Measurements from ENCODE around the gene AURKAIP1. TPM values are rescaled to one million over a fixed set of nuclear protein-coding genes. Genes with fewer than 3 reads are reported as not detected.
A peak's percentile ranks its signal among the peaks of the same experiment; 100 is the strongest.

Gene AURKAIP1
- polyA plus RNA-seq, 1 of the 3 experiments (the other 2 are of a cell fraction) = 214 TPM

- WGBS (ENCODE audit: low lambda C conversion rate) = 84% methylated on average over 13 of the region's 14 CpGs
- CTCF ChIA-PET = interaction anchor here (1.6 kb wide), 1 partner anchor 35 kb away, joined by 3 read pairs; the partner anchor contains the start of gene CCNL2
Observed at GRCh38 chr1:1364266-1364665, 10.7 kb downstream of the AURKAIP1 start.

DNA sequence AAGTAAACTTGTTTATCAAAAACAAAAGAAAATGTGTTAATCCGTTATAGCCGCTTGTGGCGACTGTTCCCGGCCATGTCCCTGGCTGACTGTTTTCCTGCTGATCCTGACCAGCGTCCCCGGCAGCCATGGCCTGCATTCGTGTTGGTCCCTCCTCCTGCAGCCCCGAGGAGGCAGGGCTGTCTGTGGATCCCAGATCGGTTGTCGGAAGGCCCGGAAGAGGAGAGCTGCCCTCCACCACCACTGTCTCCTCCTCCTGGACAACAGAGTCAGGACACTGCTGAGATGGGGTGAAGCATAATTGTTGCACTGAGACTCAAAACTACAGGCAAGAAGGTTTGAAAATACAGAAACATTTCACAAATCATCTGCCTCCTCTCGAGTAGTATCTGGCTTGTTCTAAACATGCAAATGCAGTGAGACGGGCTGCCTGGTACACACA, 13.0 kb downstream of the AURKAIP1 start:
- no peak overlapping the region for H3K4me3 ChIP-seq (ENCODE audit: low read depth in 2 of 2, low read length in 1 of 2)
- H3K9ac ChIP-seq = no peak overlapping the region
- 71% methylated on average over 12 of the region's 13 CpGs for WGBS (ENCODE audit: low lambda C conversion rate)
- H3K9me3 ChIP-seq = no peaks in the 10 kb centered on the region
- H4K20me1 ChIP-seq (ENCODE audit: insufficient read depth) = no peaks in the 10 kb centered on the region
- no peaks in the 10 kb centered on the region for H3K36me3 ChIP-seq (replicated peaks in 1 of 2; ENCODE audit: control insufficient read depth in 1 of 2, insufficient read depth in 2 of 2, low read length in 1 of 2)
- DNase-seq = no peak
- no peaks in the 10 kb centered on the region for H3K9me2 ChIP-seq
- CTCF ChIA-PET = interaction anchor here (2.0 kb wide), 1 partner anchor 10 kb away, joined by 11 read pairs; no protein-coding TSS in a partner anchor
- H3K27me3 ChIP-seq (ENCODE audit: insufficient read depth) = no peaks in the 10 kb centered on the region
- H3F3A ChIP-seq (replicated peaks; ENCODE audit: insufficient read depth) = peaks cover 11% of the 10 kb centered on the region
- peaks cover 20 to 36% of the 10 kb centered on the region in 2 experiments; a peak in 3 of 4 replicates for H3K4me1 ChIP-seq (ENCODE audit: control insufficient read depth in 1 of 2, insufficient read depth in 2 of 2, low read depth in 1 of 2, low read length in 1 of 2)
- peak overlapping the region in 1 of 2 experiments; percentile 24; a peak in 2 of 4 replicates for H3K27ac ChIP-seq (ENCODE audit: low read depth in 2 of 2, low read length in 1 of 2)
- H3K79me2 ChIP-seq (ENCODE audit: insufficient read depth) = no peaks in the 10 kb centered on the region
- H3K4me2 ChIP-seq = no peak overlapping the region
- POLR2A ChIA-PET = no interaction called here
- H2AFZ ChIP-seq (ENCODE audit: low read depth) = no peak overlapping the region
- TF ChIP-seq ZBTB33 (IDR thresholded peaks at IDR 0.05; ENCODE audit: borderline replicate concordance, low read depth) = no peak
- TF ChIP-seq RCOR1 (IDR thresholded peaks at IDR 0.05; ENCODE audit: low read length) = no peak
- TF ChIP-seq SIN3A (IDR thresholded peaks at IDR 0.05; ENCODE audit: borderline replicate concordance, low read depth, low read length) = no peak
- no peak for TF ChIP-seq YY1 (IDR thresholded peaks at IDR 0.05; ENCODE audit: low read depth)
- TF ChIP-seq RAD21 (IDR thresholded peaks at IDR 0.05; ENCODE audit: low read length) = no peak
- no peak for TF ChIP-seq CTCF (IDR thresholded peaks at IDR 0.05)
- no peak for TF ChIP-seq CHD2 (IDR thresholded peaks at IDR 0.05; ENCODE audit: low read length, partially characterized antibody)
- TF ChIP-seq MEF2A (IDR thresholded peaks at IDR 0.05; ENCODE audit: borderline replicate concordance, low read depth) = no peak
- TF ChIP-seq REST (IDR thresholded peaks at IDR 0.05; ENCODE audit: low read depth, low read length) = no peak
- no peak for TF ChIP-seq USF1 (IDR thresholded peaks at IDR 0.05; ENCODE audit: borderline replicate concordance, low read depth)
- TF ChIP-seq NRF1 (IDR thresholded peaks at IDR 0.05; ENCODE audit: low read depth, low read length) = no peak
- TF ChIP-seq RFX5 (IDR thresholded peaks at IDR 0.05; ENCODE audit: low read length) = no peak

More at GRCh38 chr1:1364266-1364665, 10.7 kb downstream of the AURKAIP1 start:
- no peak for TF ChIP-seq CTCF (IDR thresholded peaks at IDR 0.05)
- no peak for TF ChIP-seq MXI1 (IDR thresholded peaks at IDR 0.05; ENCODE audit: low read depth, low read length)
- TF ChIP-seq RAD21 (IDR thresholded peaks at IDR 0.05; ENCODE audit: low read length) = no peak
- DNase-seq = no peak
- H3K9me3 ChIP-seq = no peaks in the 10 kb centered on the region
- H3K9ac ChIP-seq = no peak overlapping the region
- POLR2A ChIA-PET = no interaction called here
- H3K27me3 ChIP-seq (ENCODE audit: insufficient read depth) = no peaks in the 10 kb centered on the region
- H3K9me2 ChIP-seq = no peaks in the 10 kb centered on the region
- H3K4me2 ChIP-seq = no peak overlapping the region
- no peaks in the 10 kb centered on the region for H3K79me2 ChIP-seq (ENCODE audit: insufficient read depth)
- H4K20me1 ChIP-seq (ENCODE audit: insufficient read depth) = no peaks in the 10 kb centered on the region
- H3K4me1 ChIP-seq (ENCODE audit: control insufficient read depth in 1 of 2, insufficient read depth in 2 of 2, low read depth in 1 of 2, low read length in 1 of 2) = peaks cover 16 to 22% of the 10 kb centered on the region in 2 experiments; a peak in 3 of 4 replicates
- H3F3A ChIP-seq (replicated peaks; ENCODE audit: insufficient read depth) = peaks cover 11% of the 10 kb centered on the region
- no peak overlapping the region for H2AFZ ChIP-seq (ENCODE audit: low read depth)
- no peaks in the 10 kb centered on the region for H3K36me3 ChIP-seq (replicated peaks in 1 of 2; ENCODE audit: control insufficient read depth in 1 of 2, insufficient read depth in 2 of 2, low read length in 1 of 2)
- no peak overlapping the region for H3K27ac ChIP-seq (ENCODE audit: low read depth in 2 of 2, low read length in 1 of 2)
- H3K4me3 ChIP-seq (ENCODE audit: low read depth in 2 of 2, low read length in 1 of 2) = no peak overlapping the region
